Activated naive CD4-positive, alpha-beta T cell treated with anti-CD3 and anti-CD28 coated beads for 36 hours (primary cell): ENCODE data around the gene C22orf31. TPM values are rescaled to one million over a fixed set of nuclear protein-coding genes. Genes with fewer than 3 reads are reported as not detected.

Experiments
- CTCF ChIA-PET: fragments of 350-600 bp; sonication (Branson Sonifier 250); formaldehyde crosslinking; loops from one replicate; lab custom pipeline; 2021; ENCODE audit warnings: antibody characterized with exemption; lab: Charles Lee
- DNase-seq: peaks from one replicate; pipeline ENCODE4 v3.0.0-alpha.2; 2020
- H3K27ac Mint-ChIP-seq: one replicate; pipeline ENCODE4 v1.8.0; 2021; ENCODE audit warnings: mild to moderate bottlenecking, mixed read lengths
- H3K27me3 Mint-ChIP-seq: one replicate; pipeline ENCODE4 v1.8.0; 2021; ENCODE audit warnings: low read depth, mixed read lengths
- H3K36me3 Mint-ChIP-seq: one replicate; pipeline ENCODE4 v1.8.0; 2021; ENCODE audit warnings: low read depth, mixed read lengths
- H3K4me1 Mint-ChIP-seq: one replicate; pipeline ENCODE4 v1.8.0; 2021; ENCODE audit warnings: low read depth, mixed read lengths
- H3K4me3 Mint-ChIP-seq: one replicate; pipeline ENCODE4 v1.8.0; 2021; ENCODE audit warnings: mild to moderate bottlenecking, moderate library complexity, mixed read lengths
- H3K9me3 Mint-ChIP-seq: one replicate; pipeline ENCODE4 v1.8.0; 2021; ENCODE audit warnings: mixed read lengths
- intact Hi-C: fragments of 100-400 bp; cut with micrococcal nuclease; formaldehyde crosslinking; loops from one replicate; pipeline ENCODE4 v1.15.1; 2023
- total RNA-seq, 2 experiments: library from RNA; stranded (reverse); gene quantifications; one replicate each; pipeline ENCODE4 v1.2.3, GENCODE V29; 2021

The C22orf31 gene
- not detected for total RNA-seq

GRCh38 chr22:29061773-29062172, at the start of gene C22orf31:
C22orf31 (minus strand) TSS chr22:29061831; CDS start chr22:29061792, 39 bp downstream.
- H3K4me3 Mint-ChIP-seq = no peak within 1 kb of the TSS
- no peak within 1 kb of the TSS for H3K27ac Mint-ChIP-seq
- intact Hi-C loops = no loop called here
- H3K27me3 Mint-ChIP-seq = peaks cover 8% of the 10 kb centered on the region
- CTCF ChIA-PET = interaction anchor here (0.7 kb wide), 1 partner anchor 21 kb away, joined by 3 read pairs; no protein-coding TSS in a partner anchor
- no peaks in the 10 kb centered on the region for H3K36me3 Mint-ChIP-seq
- peaks cover 13% of the 10 kb centered on the region for H3K4me1 Mint-ChIP-seq
- no peaks in the 10 kb centered on the region for H3K9me3 Mint-ChIP-seq
- DNase-seq = no peak

GRCh38 chr22:29110946-29111345, 49.3 kb upstream of the C22orf31 start:
- Mint-ChIP-seq H3K27ac (no peak overlapping the region), H3K4me3 (no peak overlapping the region), H3K9me3 (no peaks in the 10 kb centered on the region), H3K4me1 (no peaks in the 10 kb centered on the region), H3K27me3 (peaks cover 15% of the 10 kb centered on the region), H3K36me3 (no peaks in the 10 kb centered on the region)
- no peak for DNase-seq
- CTCF ChIA-PET = interaction anchor here (0.6 to 1.6 kb wide), 2 partner anchors 13 to 43 kb away, joined by 4 read pairs; no protein-coding TSS in a partner anchor
- intact Hi-C loops = no loop called here

- Mint-ChIP-seq H3K27me3 (peaks cover 12% of the 10 kb centered on the region), H3K9me3 (no peaks in the 10 kb centered on the region), H3K27ac (no peak overlapping the region), H3K4me1 (no peaks in the 10 kb centered on the region), H3K4me3 (no peak overlapping the region), H3K36me3 (no peaks in the 10 kb centered on the region)
- DNase-seq = no peak
- CTCF ChIA-PET = no interaction called here
- intact Hi-C loops = no loop called here
Measured at GRCh38 chr22:29109822-29110221, 48.2 kb upstream of the C22orf31 start.

GRCh38 chr22:29108137-29108536, 46.5 kb upstream of the C22orf31 start:
- peaks cover 10% of the 10 kb centered on the region for H3K27me3 Mint-ChIP-seq
- CTCF ChIA-PET = no interaction called here
- no peaks in the 10 kb centered on the region for H3K4me1 Mint-ChIP-seq
- no peak overlapping the region for H3K4me3 Mint-ChIP-seq
- no peak overlapping the region for H3K27ac Mint-ChIP-seq
- no peaks in the 10 kb centered on the region for H3K36me3 Mint-ChIP-seq
- no peaks in the 10 kb centered on the region for H3K9me3 Mint-ChIP-seq
- intact Hi-C loops = no loop called here
- DNase-seq = no peak

GRCh38 chr22:29106839-29107238, 45.2 kb upstream of the C22orf31 start:
- H3K4me3 Mint-ChIP-seq = no peak overlapping the region
- H3K27ac Mint-ChIP-seq = no peak overlapping the region
- DNase-seq = no peak
- peaks cover 10% of the 10 kb centered on the region for H3K27me3 Mint-ChIP-seq
- no peaks in the 10 kb centered on the region for H3K9me3 Mint-ChIP-seq
- no peaks in the 10 kb centered on the region for H3K4me1 Mint-ChIP-seq
- H3K36me3 Mint-ChIP-seq = no peaks in the 10 kb centered on the region
- intact Hi-C loops = no loop called here
- CTCF ChIA-PET = interaction anchor here (0.8 to 1.7 kb wide), 2 partner anchors 10 to 47 kb away, joined by 3 to 4 read pairs; no protein-coding TSS in a partner anchor

GRCh38 chr22:29105468-29105867, 43.8 kb upstream of the C22orf31 start:
- Mint-ChIP-seq H3K27me3 (peaks cover 7% of the 10 kb centered on the region), H3K4me3 (no peak overlapping the region)
- intact Hi-C loops = no loop called here

GRCh38 chr22:29103121-29103520, 41.5 kb upstream of the C22orf31 start:
- Mint-ChIP-seq H3K9me3 (no peaks in the 10 kb centered on the region), H3K4me3 (no peak overlapping the region), H3K27ac (no peak overlapping the region), H3K4me1 (no peaks in the 10 kb centered on the region), H3K36me3 (no peaks in the 10 kb centered on the region), H3K27me3 (peaks cover 2% of the 10 kb centered on the region)
- intact Hi-C loops = no loop called here
- no peak for DNase-seq
- CTCF ChIA-PET = no interaction called here

More at GRCh38 chr22:29105468-29105867, 43.8 kb upstream of the C22orf31 start:
- Mint-ChIP-seq H3K9me3 (no peaks in the 10 kb centered on the region), H3K27ac (no peak overlapping the region), H3K36me3 (no peaks in the 10 kb centered on the region), H3K4me1 (no peaks in the 10 kb centered on the region)
- CTCF ChIA-PET = no interaction called here
- DNase-seq = no peak

GRCh38 chr22:29102300-29102699, 40.7 kb upstream of the C22orf31 start:
- Mint-ChIP-seq H3K4me1 (no peaks in the 10 kb centered on the region), H3K36me3 (no peaks in the 10 kb centered on the region), H3K4me3 (no peak overlapping the region), H3K9me3 (no peaks in the 10 kb centered on the region), H3K27ac (no peak overlapping the region), H3K27me3 (peaks cover 2% of the 10 kb centered on the region)
- DNase-seq = no peak
- intact Hi-C loops = no loop called here
- CTCF ChIA-PET = no interaction called here

- CTCF ChIA-PET = interaction anchor here (0.6 kb wide), 1 partner anchor 13 kb away, joined by 4 read pairs; no protein-coding TSS in a partner anchor
- Mint-ChIP-seq H3K36me3 (no peaks in the 10 kb centered on the region), H3K27ac (no peak overlapping the region), H3K27me3 (no peaks in the 10 kb centered on the region), H3K4me3 (no peak overlapping the region), H3K4me1 (no peaks in the 10 kb centered on the region), H3K9me3 (no peaks in the 10 kb centered on the region)
- intact Hi-C loops = no loop called here
- no peak for DNase-seq
Measured at GRCh38 chr22:29098296-29098695, 36.7 kb upstream of the C22orf31 start.

- Mint-ChIP-seq H3K27me3 (peaks cover under 1% of the 10 kb centered on the region), H3K36me3 (no peaks in the 10 kb centered on the region), H3K4me1 (no peaks in the 10 kb centered on the region), H3K27ac (no peak overlapping the region), H3K9me3 (no peaks in the 10 kb centered on the region), H3K4me3 (no peak overlapping the region)
- no peak for DNase-seq
- CTCF ChIA-PET = no interaction called here
- intact Hi-C loops = no loop called here
Measured at GRCh38 chr22:29096736-29097669, 35.4 kb upstream of the C22orf31 start.

GRCh38 chr22:29095459-29095858, 33.8 kb upstream of the C22orf31 start:
- Mint-ChIP-seq H3K36me3 (no peaks in the 10 kb centered on the region), H3K4me1 (no peaks in the 10 kb centered on the region), H3K27ac (no peak overlapping the region), H3K4me3 (no peak overlapping the region), H3K27me3 (peaks cover 2% of the 10 kb centered on the region), H3K9me3 (no peaks in the 10 kb centered on the region)
- CTCF ChIA-PET = interaction anchor here (0.8 kb wide), 1 partner anchor 150 kb away, joined by 5 read pairs; no protein-coding TSS in a partner anchor
- no peak for DNase-seq
- intact Hi-C loops = no loop called here

GRCh38 chr22:29093501-29094300, 32.1 kb upstream of the C22orf31 start:
- no peak overlapping the region for H3K27ac Mint-ChIP-seq
- CTCF ChIA-PET = interaction anchor here (0.7 kb wide), 1 partner anchor 149 kb away, joined by 3 read pairs; no protein-coding TSS in a partner anchor
- no peak overlapping the region for H3K4me3 Mint-ChIP-seq
- no peaks in the 10 kb centered on the region for H3K4me1 Mint-ChIP-seq
- intact Hi-C loops = no loop called here
- no peaks in the 10 kb centered on the region for H3K36me3 Mint-ChIP-seq
- H3K9me3 Mint-ChIP-seq = no peaks in the 10 kb centered on the region
- peaks cover 10% of the 10 kb centered on the region for H3K27me3 Mint-ChIP-seq
- no peak for DNase-seq
